ENCODE measurements around the gene ADAM33.

ADAM33 gene

GRCh38 chr20:3645309-3646066 lies 36.3 kb downstream of the ADAM33 start:
- no peak for DNase-seq

- no peak for DNase-seq
Observed at GRCh38 chr20:3640259-3640658, 41.6 kb downstream of the ADAM33 start.

GRCh38 chr20:3635346-3635745 lies 46.5 kb downstream of the ADAM33 start:
- DNase-seq, result no peak

- DNase-seq, result no peak
Observed at GRCh38 chr20:3633913-3634478, 47.8 kb downstream of the ADAM33 start.

GRCh38 chr20:3632311-3633004 lies 49.4 kb downstream of the ADAM33 start:
- DNase-seq, result no peak

GRCh38 chr20:3631534-3631933 lies 50.3 kb downstream of the ADAM33 start:
- no peak for DNase-seq

GRCh38 chr20:3630429-3630828 lies 51.4 kb downstream of the ADAM33 start:
- DNase-seq, result no peak

- DNase-seq, result no peak
Observed at GRCh38 chr20:3629893-3630292, 51.9 kb downstream of the ADAM33 start.

- no peak for DNase-seq
Observed at GRCh38 chr20:3628502-3629314, 53.1 kb downstream of the ADAM33 start.

- DNase-seq, result no peak
Observed at GRCh38 chr20:3627476-3627875, 54.3 kb downstream of the ADAM33 start.

GRCh38 chr20:3622406-3622805 lies 59.4 kb downstream of the ADAM33 start:
- no peak for DNase-seq

GRCh38 chr20:3621111-3621510 lies 60.7 kb downstream of the ADAM33 start:
- DNase-seq, result no peak

Measured in NCI-H446 treated with DMSO at 0.1 percent for 48 hours (cell line).